ENCODE data around the gene SLC4A8.

- no peak for TF ChIP-seq CTCF (IDR thresholded peaks at IDR 0.05)
- no peak for TF ChIP-seq POLR2AphosphoS5 (IDR thresholded peaks at IDR 0.05)
These were observed 21.5 kb upstream of the SLC4A8 start for GRCh38 chr12:51403159-51403558.
